ENCODE measurements around the gene GRXCR2.
"Not testable (repeated sequence)": the region's sequence is repeated elsewhere in the genome, so short reads cannot be mapped to it uniquely, and the experiment has no call there.

Gene GRXCR2

GRCh38 chr5:145874765-145875164, 2.0 kb upstream of the GRXCR2 start:
- no peak for DNase-seq

GRCh38 chr5:145872486-145872885, 328 bp downstream of the GRXCR2 start:
- DNase-seq, result no peak

- DNase-seq, result no peak
Observed at GRCh38 chr5:145869753-145870152, 3.1 kb downstream of the GRXCR2 start.

GRCh38 chr5:145867806-145868205, 5.0 kb downstream of the GRXCR2 start:
- no peak for DNase-seq

GRCh38 chr5:145864432-145864831, 8.4 kb downstream of the GRXCR2 start:
- DNase-seq, result not testable (repeated sequence)

DNA sequence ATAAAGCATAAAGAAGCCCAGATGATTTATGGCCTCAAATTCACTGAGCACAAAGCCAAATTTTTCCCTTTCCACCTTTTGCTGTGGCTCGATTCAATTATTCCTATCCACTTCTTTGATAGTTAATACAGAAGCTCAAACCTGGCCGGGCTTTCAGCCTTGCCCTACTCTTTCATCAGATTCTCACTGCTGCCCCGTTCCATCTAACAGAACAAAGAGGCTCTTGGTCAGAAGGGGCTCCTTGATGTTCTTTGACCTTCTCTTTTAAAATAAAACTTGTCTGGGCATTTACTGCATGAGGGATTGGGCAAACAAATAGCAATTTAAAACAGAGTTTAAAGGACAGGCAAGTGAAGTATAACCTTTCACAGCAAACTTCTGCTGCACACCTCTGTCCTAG, 9.8 kb downstream of the GRXCR2 start:
- DNase-seq, result no peak

DNA sequence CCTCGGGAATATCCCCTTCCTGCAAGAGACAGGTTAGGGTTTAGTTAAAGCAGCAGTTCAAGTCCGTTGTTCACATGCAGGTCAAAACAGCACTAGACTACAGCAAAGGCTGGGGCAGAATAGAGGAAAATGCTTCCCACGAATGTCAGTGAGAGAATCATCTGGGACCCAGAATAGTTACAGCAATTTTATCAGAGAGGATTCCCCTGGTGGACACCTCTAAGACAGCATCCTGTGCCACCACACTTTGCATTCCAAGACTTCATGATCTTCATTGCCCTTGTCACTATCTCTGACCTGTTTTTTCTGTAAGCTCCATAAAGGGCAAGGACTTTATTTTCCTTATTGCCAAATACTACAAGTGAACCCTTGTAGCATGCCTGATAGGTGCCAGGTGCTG, 12.9 kb downstream of the GRXCR2 start:
- no peak for DNase-seq

DNA sequence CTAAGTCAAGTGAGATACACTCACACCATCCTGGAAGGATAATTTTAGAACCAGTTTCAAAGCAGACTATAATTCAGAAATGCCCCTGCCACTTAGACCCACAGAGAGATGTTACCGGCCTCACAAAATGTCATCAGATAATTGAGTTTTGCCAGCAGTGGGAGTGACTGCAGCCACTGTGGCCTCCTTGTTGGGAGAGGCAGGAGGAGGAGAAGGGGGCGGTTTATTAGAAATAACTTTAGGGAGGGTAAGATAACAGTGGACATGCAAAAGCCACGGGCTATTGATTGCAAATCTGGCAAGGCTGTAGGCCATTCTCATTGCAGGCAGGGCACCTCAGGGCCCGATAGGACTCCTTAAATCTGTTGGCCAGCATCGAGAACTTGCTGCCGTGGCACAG, 13.4 kb downstream of the GRXCR2 start:
- no peak for DNase-seq

- DNase-seq, result no peak
Observed at GRCh38 chr5:145858959-145859358, 13.9 kb downstream of the GRXCR2 start.

- no peak for DNase-seq
Observed at GRCh38 chr5:145856285-145856818, 16.5 kb downstream of the GRXCR2 start.

GRCh38 chr5:145855763-145856267, 17.0 kb downstream of the GRXCR2 start:
- no peak for DNase-seq

DNA sequence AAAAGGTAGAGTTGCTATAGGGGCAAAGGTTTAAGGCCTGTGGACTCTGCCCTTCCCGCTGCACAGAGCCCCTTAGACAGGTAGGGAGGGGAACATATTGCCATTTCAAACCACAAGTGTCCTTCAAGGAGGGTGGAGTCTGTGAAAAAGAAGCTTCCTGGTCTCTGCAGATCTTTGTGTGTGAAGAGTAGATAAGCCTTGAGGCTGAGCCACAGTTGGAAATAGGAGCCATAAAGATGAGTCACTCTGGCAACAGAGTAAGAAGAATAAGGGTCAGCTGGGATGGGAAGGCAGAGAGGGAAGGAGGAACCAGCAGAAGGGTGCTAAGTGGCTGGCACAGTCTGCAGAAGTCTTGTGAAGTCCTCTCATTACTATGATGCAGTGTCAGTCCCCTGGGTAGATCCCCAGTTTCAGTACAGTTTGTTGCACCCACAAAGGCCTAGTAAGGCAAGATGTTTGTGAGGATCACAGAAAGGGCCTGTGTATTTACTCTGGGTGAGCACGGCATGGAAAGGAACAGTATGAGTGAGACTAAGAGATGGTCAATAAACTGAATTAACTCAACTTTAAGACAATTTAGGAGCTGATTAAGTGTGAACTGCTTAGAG, 18.1 kb downstream of the GRXCR2 start:
- no peak for DNase-seq

GRCh38 chr5:145853781-145854376, 18.9 kb downstream of the GRXCR2 start:
- no peak for DNase-seq

DNA sequence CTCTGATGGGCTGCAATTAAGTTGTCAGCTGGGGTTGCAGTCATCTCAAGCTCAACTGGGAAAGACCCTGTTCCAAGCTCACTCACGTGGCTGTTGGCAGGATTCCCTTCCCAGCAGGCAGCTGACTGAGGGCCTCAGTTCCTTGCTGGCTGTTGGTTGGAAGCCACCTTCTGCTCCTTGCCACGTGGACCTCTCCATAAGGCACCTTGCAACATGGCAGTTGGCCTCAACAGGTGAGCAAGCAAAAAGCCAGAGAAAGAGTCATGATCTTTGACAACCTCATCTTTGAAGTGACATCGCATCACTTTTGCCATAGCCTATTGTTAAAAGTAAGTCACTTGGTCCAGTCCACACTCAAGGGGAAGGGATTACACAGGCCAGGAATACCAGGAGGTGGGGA, 19.8 kb downstream of the GRXCR2 start:
- no peak for DNase-seq

GRCh38 chr5:145848854-145849253, 24.0 kb downstream of the GRXCR2 start:
- DNase-seq, result no peak

DNA sequence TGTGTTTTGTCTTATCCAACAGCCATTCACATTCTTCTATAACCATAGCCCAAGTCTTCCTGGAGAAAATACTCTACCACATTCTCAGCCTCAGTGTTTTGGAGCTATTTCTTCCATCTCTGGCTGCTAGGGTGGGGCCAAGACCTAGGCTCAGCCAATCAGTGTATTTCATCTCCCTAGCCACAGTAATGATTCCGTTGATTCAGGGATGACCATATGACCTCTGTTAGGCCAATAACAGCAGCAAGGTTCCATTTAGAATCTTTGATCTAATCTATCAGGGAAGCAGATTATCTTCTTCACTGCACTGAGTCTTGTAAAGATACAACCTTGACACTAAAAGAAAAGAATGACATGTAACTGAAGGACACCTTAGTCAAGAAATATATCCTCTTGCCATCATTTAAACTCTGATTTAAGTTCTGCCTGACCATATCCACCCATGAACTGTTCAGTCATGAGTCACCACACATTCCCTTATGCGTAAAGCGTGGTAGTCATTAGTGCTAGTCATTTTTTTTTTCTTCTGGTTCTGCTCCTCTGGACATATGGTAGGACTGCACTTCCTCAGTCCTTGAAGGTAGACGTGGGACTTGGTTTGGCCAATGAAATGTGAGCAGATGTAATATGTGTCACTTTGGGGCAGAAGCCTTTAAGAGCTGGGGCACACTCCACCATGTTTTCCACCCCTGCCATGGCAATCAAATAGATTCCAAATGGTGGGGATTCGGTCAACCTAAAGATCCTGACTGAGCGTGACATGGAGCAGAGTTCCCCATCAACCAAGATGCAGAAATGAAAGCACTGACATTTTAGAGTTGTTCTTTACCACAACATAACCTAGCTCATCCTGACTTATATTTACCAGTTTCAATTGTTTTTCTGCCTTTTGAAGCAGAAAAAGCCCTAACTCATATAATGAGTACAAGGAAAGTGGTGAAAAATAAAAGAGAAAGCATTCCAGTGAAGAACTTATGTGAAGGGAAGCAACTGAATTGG, 25.0 kb downstream of the GRXCR2 start:
- no peak for DNase-seq

GRCh38 chr5:145846081-145846480, 26.7 kb downstream of the GRXCR2 start:
- no peak for DNase-seq

- DNase-seq, result no peak
Observed at GRCh38 chr5:145841299-145841698, 31.5 kb downstream of the GRXCR2 start.

GRCh38 chr5:145840458-145841132, 32.2 kb downstream of the GRXCR2 start:
- no peak for DNase-seq

DNA sequence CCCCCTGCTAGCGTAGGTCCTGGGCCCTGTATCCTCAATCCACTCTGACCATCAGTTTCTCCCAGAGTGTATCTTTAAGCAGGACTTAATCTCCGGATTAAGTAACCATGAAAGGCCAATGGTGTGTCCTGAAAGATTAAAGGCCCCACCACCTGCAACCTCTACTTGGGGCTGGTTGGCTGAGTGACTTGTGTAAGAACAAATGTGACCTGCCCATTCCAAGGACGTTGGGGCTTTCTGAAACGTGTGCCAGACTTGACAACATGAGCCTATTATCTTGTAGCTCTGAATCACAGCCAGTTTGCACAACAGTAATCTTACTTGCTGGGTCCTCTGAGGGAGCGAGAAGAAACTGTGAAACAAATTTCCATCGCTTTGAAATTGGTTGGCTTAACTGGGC, 34.5 kb downstream of the GRXCR2 start:
- no peak for DNase-seq

- DNase-seq, result not testable (repeated sequence)
Observed at GRCh38 chr5:145836241-145836640, 36.6 kb downstream of the GRXCR2 start.

- no peak for DNase-seq
Observed at GRCh38 chr5:145835848-145836239, 37.0 kb downstream of the GRXCR2 start.
